HG02943 (cell line): Measurements from ENCODE around the gene PGP.

Source experiments
- ATAC-seq: cut with Tn5 transposase; IDR thresholded peaks from one replicate; pipeline ENCODE4 v1.9.1; 2021; ENCODE audit warnings: mild to moderate bottlenecking, low read depth, moderate library complexity; ENCODE audit not compliant: unreplicated experiment

PGP gene

DNA sequence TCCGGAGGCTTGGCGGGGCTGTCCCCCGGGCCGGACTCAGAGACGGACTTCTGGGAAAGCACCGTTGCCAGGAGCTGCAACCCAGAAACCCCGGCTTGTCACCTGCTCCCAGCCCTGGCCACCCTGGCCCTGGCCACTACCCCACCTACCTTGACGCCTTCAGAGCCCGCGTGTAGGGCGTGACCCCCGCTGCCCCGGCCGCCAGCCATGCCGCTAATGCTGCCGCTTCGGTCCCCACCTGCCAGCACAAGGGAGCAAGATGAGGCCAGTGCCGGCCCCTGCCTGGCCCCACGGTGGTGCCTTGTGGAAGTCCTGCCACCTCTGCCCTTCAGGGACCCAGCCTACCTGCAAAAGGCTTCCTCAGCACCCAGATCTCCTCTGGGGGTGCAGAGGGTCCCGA is 29.7 kb downstream of the PGP start:
- no peak for ATAC-seq

GRCh38 chr16:2184346-2184745 is 30.3 kb downstream of the PGP start:
- ATAC-seq: no peak

GRCh38 chr16:2183671-2184070 is 31.0 kb downstream of the PGP start:
- no peak for ATAC-seq

GRCh38 chr16:2181952-2182351 is 32.7 kb downstream of the PGP start:
- no peak for ATAC-seq

- ATAC-seq: no peak
Observed at GRCh38 chr16:2180962-2181923, 33.4 kb downstream of the PGP start.

- no peak for ATAC-seq
Observed at GRCh38 chr16:2180461-2180860, 34.2 kb downstream of the PGP start.

- no peak for ATAC-seq
Observed at GRCh38 chr16:2179576-2179975, 35.1 kb downstream of the PGP start.

DNA sequence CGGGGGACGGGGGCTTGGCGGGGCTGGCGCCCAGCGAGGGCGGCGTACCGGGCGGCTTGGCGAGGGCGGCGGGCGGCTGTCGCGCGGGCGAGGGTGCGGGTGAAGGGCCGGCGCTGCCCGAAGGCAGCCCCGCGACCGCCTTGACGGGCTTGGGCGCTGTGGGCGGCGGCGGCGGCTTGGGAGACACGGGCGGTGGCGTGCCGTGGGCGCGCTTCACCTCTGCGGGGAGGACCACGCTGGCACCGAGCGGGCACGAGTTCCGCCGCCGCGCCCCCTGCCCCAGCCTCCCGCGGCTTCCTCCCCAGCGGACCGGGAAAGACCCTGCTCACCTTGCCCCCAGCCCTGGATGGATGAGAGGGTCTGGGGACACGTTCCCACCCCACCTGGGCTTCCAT is 35.5 kb downstream of the PGP start:
- ATAC-seq: no peak

GRCh38 chr16:2178321-2179106 is 36.1 kb downstream of the PGP start:
- no peak for ATAC-seq

GRCh38 chr16:2177561-2177960 is 37.1 kb downstream of the PGP start:
- no peak for ATAC-seq

DNA sequence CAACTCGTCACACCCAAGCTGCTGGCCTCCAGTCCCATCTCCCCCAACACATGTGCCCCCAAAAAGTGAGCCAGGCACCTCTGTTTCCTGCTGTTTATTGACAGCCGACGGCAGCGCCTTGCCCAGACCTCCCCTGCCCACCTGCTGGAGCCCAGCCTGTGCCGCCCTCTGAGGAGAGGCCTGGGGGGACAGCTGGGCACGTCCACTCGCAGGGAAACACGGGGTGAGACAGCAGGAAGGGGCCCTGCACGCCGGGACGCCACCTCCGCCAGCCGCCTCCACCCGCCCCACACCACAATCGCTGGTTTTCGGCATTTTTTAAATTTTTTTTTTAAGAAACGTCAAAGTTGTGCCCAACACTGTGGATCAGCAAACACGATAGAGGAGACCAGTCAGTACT is 37.5 kb downstream of the PGP start:
- ATAC-seq: no peak

DNA sequence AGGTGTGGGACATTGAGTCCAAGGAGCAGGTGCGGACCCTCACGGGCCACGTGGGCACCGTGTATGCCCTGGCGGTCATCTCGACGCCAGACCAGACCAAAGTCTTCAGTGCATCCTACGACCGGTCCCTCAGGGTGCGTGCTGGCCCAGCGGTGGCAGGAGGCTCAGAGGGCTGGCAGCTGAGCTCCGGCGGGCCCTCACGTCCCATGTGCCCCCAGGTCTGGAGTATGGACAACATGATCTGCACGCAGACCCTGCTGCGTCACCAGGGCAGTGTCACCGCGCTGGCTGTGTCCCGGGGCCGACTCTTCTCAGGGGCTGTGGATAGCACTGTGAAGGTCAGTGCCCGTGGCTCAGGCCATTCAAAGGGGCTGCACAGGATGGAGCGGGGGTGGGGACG is 38.6 kb downstream of the PGP start:
- ATAC-seq: no peak

DNA sequence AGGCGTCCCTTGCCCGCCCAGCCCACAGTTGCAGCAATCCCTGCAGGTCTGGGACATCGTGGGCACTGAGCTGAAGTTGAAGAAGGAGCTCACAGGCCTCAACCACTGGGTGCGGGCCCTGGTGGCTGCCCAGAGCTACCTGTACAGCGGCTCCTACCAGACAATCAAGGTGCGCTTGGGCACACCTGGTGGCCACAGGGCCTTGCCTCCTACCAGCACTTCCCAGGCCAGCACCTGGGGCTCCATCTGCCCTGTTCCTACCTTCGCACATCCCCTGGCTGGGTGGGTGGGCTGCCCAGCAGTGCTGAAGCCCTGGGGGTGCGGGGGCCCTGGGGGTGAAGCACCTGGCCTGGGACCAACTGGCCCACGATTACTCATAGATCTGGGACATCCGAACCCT is 39.2 kb downstream of the PGP start:
- no peak for ATAC-seq

GRCh38 chr16:2174396-2175131 is 40.1 kb downstream of the PGP start:
- ATAC-seq: no peak

GRCh38 chr16:2173916-2174315 is 40.7 kb downstream of the PGP start:
- no peak for ATAC-seq

- no peak for ATAC-seq
Observed at GRCh38 chr16:2173366-2173765, 41.3 kb downstream of the PGP start.

- ATAC-seq: no peak
Observed at GRCh38 chr16:2172688-2173335, 41.8 kb downstream of the PGP start.

DNA sequence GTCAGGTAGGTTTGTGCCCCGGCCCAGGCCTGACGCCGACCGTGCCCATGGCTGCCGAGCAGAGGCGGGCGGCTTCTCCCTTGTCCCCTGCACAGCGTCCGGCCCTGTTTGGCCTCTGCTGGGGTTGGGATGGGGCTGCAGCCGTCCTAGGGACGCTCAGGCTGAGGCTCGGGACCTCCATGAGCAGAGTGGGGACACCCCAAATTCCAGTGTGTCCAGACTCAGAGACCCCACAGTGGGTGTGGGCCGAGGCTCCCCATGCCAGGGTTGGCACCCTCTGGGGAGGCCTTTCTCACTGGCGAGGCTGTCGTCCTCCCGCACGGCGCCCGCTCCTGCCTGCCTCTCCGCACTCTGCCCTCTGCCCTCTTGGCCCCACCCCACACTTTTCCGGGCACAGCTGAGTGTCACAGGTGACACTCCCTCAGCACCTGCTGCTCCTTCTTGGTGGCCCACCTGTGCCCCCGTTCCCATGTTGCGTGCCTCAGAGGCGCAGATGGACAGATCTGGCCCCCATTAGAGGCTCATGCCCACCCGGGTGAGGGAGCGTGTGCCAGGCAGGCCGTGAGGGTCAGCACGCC is 43.0 kb downstream of the PGP start:
- ATAC-seq: no peak

DNA sequence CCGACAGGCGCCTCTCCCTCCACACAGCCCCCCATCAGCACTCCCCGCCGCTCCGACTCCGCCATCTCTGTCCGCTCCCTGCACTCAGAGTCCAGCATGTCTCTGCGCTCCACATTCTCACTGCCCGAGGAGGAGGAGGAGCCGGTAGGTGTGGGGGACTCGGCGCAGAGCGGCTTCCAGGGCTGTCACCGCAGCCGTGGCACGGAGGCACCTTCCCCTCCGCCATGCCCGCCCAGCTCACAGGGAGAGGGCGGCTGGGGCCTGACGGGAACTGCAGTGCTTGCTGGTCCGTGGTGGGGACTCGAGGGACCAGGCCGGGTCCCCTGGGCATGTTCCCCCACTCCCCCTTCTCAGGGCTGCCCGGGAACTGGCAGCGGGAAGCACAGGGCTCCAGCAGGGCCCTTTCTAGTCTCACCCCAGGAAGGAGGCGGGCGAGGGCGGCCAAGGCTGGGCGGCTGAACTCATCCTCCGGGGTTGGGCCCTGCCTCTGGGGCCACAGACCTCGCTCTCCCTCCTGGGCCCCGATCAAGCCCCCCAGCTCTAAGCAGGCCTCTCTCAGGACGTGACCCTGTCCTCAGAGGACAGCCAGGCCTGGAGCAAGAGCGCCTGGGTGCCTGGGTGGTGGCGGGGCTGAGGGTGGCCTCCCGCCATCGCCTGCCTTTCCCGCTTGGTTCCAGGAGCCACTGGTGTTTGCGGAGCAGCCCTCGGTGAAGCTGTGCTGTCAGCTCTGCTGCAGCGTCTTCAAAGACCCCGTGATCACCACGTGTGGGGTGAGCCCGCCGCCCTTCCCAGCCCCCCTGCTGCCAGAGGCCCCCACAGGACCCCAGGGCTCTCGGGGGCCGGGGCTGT is 43.8 kb downstream of the PGP start:
- ATAC-seq: no peak
